Measurements from ENCODE around the gene ATP8A2. TPM values are rescaled to one million over a fixed set of nuclear protein-coding genes. Genes with fewer than 3 reads are reported as not detected.
"Not testable (repeated sequence)": the region's sequence is repeated elsewhere in the genome, so short reads cannot be mapped to it uniquely, and the experiment has no call there.

ATP8A2 gene
- total RNA-seq, 1 donor from 2014 or later = 4.2 TPM

DNA sequence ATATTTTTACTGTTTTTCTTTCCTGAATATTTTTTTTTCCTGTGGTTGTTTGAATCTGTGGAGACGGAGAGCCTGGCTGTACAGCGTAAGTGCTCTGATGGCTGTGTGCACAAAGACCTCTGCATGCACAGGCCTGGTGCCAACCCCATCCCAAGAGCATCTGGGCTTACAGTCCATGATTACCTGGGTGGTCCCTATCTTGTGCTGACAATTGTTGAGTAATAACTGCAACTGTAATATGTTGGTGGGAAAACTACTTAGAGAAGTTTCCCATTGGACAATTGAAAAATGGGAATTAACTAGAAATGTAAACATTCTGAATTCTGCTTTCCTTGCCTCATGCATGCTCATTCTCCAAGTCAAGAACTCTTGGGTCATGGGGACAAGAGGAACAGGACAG lies 411.3 kb downstream of the ATP8A2 start:
- Histone ChIP-seq H2AFZ (replicated peaks) (no peak overlapping the region), H4K20me1 (ENCODE audit: low read depth) (no peaks in the 10 kb centered on the region), H3K9ac (no peak overlapping the region), H3K36me3 (no peaks in the 10 kb centered on the region), H3K79me2 (ENCODE audit: low read depth) (no peaks in the 10 kb centered on the region), H3K4me1 (peaks cover 17% of the 10 kb centered on the region), H3K4me3 (no peak overlapping the region), H3F3A (ENCODE audit: low read depth) (no peaks in the 10 kb centered on the region), H3K9me3 (ENCODE audit: low read depth) (no peaks in the 10 kb centered on the region), H3K27me3 (no peaks in the 10 kb centered on the region), H3K27ac (no peak overlapping the region), H3K4me2 (no peak overlapping the region)
- no peak for DNase-seq (ENCODE audit: low spot score)
- H3K27ac Mint-ChIP-seq = no peak overlapping the region
- no peaks in the 10 kb centered on the region for H3K9me3 Mint-ChIP-seq
- H3K4me3 Mint-ChIP-seq = no peak overlapping the region
- H3K36me3 Mint-ChIP-seq = no peaks in the 10 kb centered on the region
- TF ChIP-seq, protein P1, sequence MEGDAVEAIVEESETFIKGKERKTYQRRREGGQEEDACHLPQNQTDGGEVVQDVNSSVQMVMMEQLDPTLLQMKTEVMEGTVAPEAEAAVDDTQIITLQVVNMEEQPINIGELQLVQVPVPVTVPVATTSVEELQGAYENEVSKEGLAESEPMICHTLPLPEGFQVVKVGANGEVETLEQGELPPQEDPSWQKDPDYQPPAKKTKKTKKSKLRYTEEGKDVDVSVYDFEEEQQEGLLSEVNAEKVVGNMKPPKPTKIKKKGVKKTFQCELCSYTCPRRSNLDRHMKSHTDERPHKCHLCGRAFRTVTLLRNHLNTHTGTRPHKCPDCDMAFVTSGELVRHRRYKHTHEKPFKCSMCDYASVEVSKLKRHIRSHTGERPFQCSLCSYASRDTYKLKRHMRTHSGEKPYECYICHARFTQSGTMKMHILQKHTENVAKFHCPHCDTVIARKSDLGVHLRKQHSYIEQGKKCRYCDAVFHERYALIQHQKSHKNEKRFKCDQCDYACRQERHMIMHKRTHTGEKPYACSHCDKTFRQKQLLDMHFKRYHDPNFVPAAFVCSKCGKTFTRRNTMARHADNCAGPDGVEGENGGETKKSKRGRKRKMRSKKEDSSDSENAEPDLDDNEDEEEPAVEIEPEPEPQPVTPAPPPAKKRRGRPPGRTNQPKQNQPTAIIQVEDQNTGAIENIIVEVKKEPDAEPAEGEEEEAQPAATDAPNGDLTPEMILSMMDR (IDR thresholded peaks at IDR 0.05) = no peak
- TF ChIP-seq EZH2phosphoT487 (IDR thresholded peaks at IDR 0.05) (no peak), EZH2 (IDR thresholded peaks at IDR 0.05) (no peak)
- no peaks in the 10 kb centered on the region for H3K27me3 Mint-ChIP-seq (ENCODE audit: insufficient read depth, low read depth)
- H3K4me1 Mint-ChIP-seq = peaks cover 19% of the 10 kb centered on the region

DNA sequence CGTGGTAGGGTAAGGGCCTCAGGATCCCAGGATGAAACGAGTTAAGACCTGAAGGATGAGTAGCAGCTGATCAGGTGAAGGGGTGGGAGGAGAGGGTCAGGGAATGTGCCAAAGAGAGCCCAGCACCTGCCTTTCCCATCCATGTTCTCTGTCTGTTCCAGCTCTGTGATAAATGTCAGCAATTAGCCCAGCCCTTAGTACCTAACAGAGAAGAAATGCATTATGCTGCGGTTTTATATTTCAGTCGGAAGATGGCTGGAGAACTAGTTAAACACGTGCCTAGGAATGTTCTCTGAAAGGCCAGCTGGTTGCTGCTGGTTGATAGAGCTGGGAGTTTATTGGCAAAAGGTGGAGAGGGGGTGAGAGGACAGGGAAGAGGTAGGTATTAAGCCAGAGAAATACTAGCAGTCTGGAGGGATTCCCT lies 411.8 kb downstream of the ATP8A2 start:
- Histone ChIP-seq H3K9me3 (ENCODE audit: low read depth) (no peaks in the 10 kb centered on the region), H3K27me3 (no peaks in the 10 kb centered on the region), H3K79me2 (ENCODE audit: low read depth) (no peaks in the 10 kb centered on the region), H3K4me3 (no peak overlapping the region), H3K27ac (no peak overlapping the region), H3K4me1 (peaks cover 12% of the 10 kb centered on the region), H3K36me3 (no peaks in the 10 kb centered on the region), H4K20me1 (ENCODE audit: low read depth) (no peaks in the 10 kb centered on the region), H3K9ac (no peak overlapping the region), H3K4me2 (no peak overlapping the region), H2AFZ (replicated peaks) (no peak overlapping the region), H3F3A (ENCODE audit: low read depth) (no peaks in the 10 kb centered on the region)
- no peaks in the 10 kb centered on the region for H3K36me3 Mint-ChIP-seq
- H3K27me3 Mint-ChIP-seq (ENCODE audit: insufficient read depth, low read depth) = no peaks in the 10 kb centered on the region
- no peak for DNase-seq (ENCODE audit: low spot score)
- peaks cover 15% of the 10 kb centered on the region for H3K4me1 Mint-ChIP-seq
- no peak overlapping the region for H3K27ac Mint-ChIP-seq
- H3K9me3 Mint-ChIP-seq = no peaks in the 10 kb centered on the region
- TF ChIP-seq EZH2 (IDR thresholded peaks at IDR 0.05) (no peak), EZH2phosphoT487 (IDR thresholded peaks at IDR 0.05) (no peak)
- TF ChIP-seq, protein P1 (IDR thresholded peaks at IDR 0.05) = no peak
- H3K4me3 Mint-ChIP-seq = no peak overlapping the region

DNA sequence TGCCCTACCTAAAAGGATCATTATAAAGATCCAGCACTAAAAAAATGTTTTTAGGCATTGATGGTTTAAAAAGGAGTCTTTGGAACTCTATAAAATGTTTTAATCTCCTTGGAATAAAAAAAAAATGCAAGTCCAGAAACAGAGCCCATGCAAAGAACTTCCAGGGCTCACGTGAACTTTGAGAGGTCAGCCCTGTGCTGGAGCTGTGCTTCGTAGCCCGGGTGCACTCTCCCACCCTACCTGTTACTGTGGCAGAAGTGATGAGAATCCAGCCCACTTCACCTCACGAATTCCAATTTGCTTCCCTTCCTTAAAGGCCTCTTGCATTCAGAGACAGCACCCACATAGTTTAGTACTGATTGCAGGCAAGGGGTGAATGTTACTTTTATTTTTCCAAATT lies 412.3 kb downstream of the ATP8A2 start:
- peaks cover 6% of the 10 kb centered on the region for H3K4me1 ChIP-seq
- DNase-seq (ENCODE audit: low spot score) = no peak
- H3K36me3 ChIP-seq = no peaks in the 10 kb centered on the region
- peaks cover under 1% of the 10 kb centered on the region for H3K9me3 Mint-ChIP-seq
- no peak overlapping the region for H3K27ac Mint-ChIP-seq
- H3K4me1 Mint-ChIP-seq = peaks cover 10% of the 10 kb centered on the region
- no peak overlapping the region for H3K9ac ChIP-seq
- H4K20me1 ChIP-seq (ENCODE audit: low read depth) = no peaks in the 10 kb centered on the region
- no peaks in the 10 kb centered on the region for H3K27me3 ChIP-seq
- H3K4me2 ChIP-seq = no peak overlapping the region
- no peak overlapping the region for H2AFZ ChIP-seq (replicated peaks)
- no peak for TF ChIP-seq EZH2 (IDR thresholded peaks at IDR 0.05)
- no peak for TF ChIP-seq EZH2phosphoT487 (IDR thresholded peaks at IDR 0.05)
- TF ChIP-seq, protein P1 (IDR thresholded peaks at IDR 0.05) = no peak
- no peaks in the 10 kb centered on the region for H3K27me3 Mint-ChIP-seq (ENCODE audit: insufficient read depth, low read depth)
- H3K4me3 Mint-ChIP-seq = no peak overlapping the region
- H3K79me2 ChIP-seq (ENCODE audit: low read depth) = no peaks in the 10 kb centered on the region
- no peaks in the 10 kb centered on the region for H3K9me3 ChIP-seq (ENCODE audit: low read depth)
- no peaks in the 10 kb centered on the region for H3K36me3 Mint-ChIP-seq
- no peak overlapping the region for H3K4me3 ChIP-seq
- H3F3A ChIP-seq (ENCODE audit: low read depth) = no peaks in the 10 kb centered on the region
- no peak overlapping the region for H3K27ac ChIP-seq

DNA sequence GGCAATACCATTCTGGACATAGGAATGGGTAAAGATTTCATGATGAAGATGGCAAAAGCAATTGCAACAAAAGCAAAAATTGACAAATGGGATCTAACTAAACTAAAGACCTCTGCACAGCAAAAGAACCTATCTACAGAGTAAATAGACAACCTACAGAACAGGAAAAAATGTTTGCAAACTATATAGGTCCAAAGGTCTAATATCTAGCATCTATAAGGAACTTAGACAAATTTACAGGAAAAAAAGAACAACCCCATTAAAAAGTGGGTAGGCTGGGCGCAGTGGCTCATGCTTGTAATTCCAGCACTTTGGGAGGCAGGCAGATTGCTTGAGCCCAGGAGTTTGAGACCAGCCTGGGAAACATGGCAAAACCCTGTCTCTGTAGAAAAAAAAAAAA lies 418.4 kb downstream of the ATP8A2 start:
- not testable (repeated sequence) for H3K4me1 Mint-ChIP-seq, H3K27ac Mint-ChIP-seq, H3K4me3 Mint-ChIP-seq

More for the DNA sequence above, 418.4 kb downstream of the ATP8A2 start:
- not testable (repeated sequence) for H3K9ac ChIP-seq; H3K27me3 ChIP-seq; DNase-seq (ENCODE audit: low spot score); H3K4me3 ChIP-seq; H3K9me3 Mint-ChIP-seq; H3K4me2 ChIP-seq; H3K4me1 ChIP-seq; H3K9me3 ChIP-seq (ENCODE audit: low read depth); H4K20me1 ChIP-seq (ENCODE audit: low read depth); H2AFZ ChIP-seq (replicated peaks); H3K27ac ChIP-seq; H3F3A ChIP-seq (ENCODE audit: low read depth); H3K36me3 Mint-ChIP-seq; H3K27me3 Mint-ChIP-seq (ENCODE audit: insufficient read depth, low read depth); H3K79me2 ChIP-seq (ENCODE audit: low read depth); H3K36me3 ChIP-seq

Data from neural progenitor cell (in vitro differentiated cells).